Adipose tissue (tissue), 3 donors: Measurements from ENCODE around the gene RASA3. TPM values are rescaled to one million over a fixed set of nuclear protein-coding genes. Genes with fewer than 3 reads are reported as not detected.
"Not testable (repeated sequence)": the region's sequence is repeated elsewhere in the genome, so short reads cannot be mapped to it uniquely, and the experiment has no call there.

Source experiments
- H3K27ac ChIP-seq: one replicate; pipeline ENCODE4 v1.5.1; 2013; ENCODE audit warnings: low read depth, low read length
- WGBS, 3 donors: extraction: QIAGEN DNeasy Blood & Tissue Kit; methylation state at CpG; one replicate each; pipeline ENCODE4 v1.1.7; 2013; 5-methylcytosine and 5-hydroxymethylcytosine counted together
- polyA plus RNA-seq, 3 donors: library from polyadenylated mRNA; stranded (reverse); fragments of 200-250 nt; gene quantifications; one replicate each; pipeline ENCODE4 v1.2.3, GENCODE V29; 2013
- donor health status: healthy with polysubstance abuse.
- donor health status: Bipolar disorder and iron deficiency.
- donor health status: healthy.

RASA3 gene
- polyA plus RNA-seq, 3 donors = 14.8 to 62.0 (median 20.9) TPM

DNA sequence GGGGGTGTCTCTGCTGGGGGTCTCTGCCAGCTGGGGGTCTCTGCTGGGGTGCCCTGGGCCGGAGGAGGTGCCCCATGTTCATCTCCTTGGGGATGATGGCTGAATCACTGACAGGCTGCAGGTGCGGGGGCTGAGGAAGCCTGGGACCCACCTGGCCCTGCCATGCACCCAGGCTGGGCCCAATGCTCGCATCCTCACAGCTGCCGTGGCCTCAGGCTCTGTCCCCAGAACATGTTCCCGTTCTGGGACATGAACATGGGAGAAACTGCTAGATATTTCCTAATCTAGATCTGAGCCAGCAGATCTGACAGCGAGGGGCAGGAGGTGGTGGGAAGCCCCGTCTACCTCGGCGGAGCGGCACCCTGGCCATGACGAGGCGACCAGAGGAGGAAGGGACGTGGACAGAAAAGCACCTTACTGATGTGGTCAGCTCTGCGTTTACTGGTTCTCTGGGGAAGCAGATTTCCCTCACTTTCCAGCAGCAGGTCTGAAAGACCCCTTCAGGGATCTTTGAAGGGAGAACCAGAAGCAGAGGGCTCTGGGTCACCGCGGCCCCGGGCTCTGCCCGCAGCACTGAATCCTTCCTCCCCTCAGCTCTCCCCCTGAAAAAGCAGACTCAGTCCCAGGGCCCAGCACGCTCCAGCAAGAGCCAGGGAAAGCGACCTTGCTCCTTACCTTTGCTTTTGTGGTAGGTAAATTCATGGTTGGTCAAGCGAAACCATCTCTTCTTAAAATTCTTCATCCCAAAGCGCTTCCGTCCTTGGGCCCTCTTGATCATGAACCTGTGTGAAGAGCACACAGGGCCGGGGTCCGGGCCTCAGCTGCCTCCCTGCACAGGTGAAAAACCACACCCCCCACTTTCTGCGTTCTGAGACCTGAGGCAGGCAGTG lies 132.0 kb downstream of the RASA3 start:
- WGBS, 3 donors = 94 to 97% (median 96%) methylated on average over 26 of the region's 26 CpGs

DNA sequence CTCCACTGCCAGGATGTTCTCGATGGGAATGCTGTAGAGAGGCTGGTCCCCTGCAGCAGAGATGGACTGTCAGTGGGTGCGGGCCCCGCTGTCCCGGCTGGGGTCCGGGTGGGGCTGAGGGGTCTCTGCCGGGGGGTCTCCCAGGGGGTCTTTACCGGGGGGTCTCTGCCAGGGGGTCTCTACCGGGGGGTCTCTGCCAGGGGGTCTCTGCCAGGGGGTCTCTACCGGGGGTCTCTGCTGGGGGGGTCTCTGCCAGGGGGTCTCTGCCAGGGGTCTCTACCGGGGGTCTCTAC lies 132.9 kb downstream of the RASA3 start:
- no peak overlapping the region for H3K27ac ChIP-seq
- 81 to 87% (median 81%) methylated on average over 9 to 10 of the region's 10 CpGs for WGBS, 3 donors

More for the DNA sequence above, 132.0 kb downstream of the RASA3 start:
- no peak overlapping the region for H3K27ac ChIP-seq

DNA sequence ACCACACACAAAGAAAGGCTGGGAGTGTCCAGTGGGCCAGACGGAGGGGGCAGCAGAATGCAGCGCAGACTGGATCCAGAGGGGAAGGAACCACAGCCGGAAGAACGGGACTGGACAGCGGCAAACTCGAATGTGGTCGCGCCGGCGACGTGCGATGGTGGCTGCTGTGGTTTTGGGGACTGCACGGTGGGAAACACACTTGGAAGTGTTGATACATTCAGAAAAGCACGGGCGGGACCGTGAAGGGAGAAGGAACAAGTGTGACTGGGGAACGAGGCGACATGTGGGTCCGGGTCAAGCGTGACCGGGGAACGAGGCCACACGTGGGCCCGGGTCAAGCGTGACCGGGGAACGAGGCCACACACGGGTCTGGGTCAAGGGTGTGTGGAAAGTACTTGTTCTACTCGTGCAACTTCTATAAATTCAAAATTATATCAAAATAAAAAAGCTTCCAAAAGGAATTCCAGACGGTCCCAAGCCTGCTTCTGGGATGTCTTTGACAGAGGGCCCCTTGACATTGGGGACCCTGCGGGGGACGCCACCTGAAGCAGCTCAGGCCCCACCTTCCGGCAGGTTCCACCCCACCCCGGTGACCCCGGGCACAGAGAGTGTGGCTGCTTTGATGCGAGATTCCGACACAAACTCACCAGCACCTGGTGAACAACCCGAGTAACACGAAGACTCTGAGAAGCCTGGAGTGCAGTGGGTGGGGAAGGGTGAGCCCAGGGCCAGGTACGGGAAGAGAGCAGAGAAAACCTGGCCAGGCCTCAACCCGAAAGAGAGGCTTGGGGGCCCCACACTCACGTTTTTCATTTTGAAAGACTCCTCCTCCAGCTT lies 133.4 kb downstream of the RASA3 start:
- WGBS, 3 donors = 83 to 88% (median 85%) methylated on average over 37 to 42 of the region's 42 CpGs
- H3K27ac ChIP-seq = no peak overlapping the region

DNA sequence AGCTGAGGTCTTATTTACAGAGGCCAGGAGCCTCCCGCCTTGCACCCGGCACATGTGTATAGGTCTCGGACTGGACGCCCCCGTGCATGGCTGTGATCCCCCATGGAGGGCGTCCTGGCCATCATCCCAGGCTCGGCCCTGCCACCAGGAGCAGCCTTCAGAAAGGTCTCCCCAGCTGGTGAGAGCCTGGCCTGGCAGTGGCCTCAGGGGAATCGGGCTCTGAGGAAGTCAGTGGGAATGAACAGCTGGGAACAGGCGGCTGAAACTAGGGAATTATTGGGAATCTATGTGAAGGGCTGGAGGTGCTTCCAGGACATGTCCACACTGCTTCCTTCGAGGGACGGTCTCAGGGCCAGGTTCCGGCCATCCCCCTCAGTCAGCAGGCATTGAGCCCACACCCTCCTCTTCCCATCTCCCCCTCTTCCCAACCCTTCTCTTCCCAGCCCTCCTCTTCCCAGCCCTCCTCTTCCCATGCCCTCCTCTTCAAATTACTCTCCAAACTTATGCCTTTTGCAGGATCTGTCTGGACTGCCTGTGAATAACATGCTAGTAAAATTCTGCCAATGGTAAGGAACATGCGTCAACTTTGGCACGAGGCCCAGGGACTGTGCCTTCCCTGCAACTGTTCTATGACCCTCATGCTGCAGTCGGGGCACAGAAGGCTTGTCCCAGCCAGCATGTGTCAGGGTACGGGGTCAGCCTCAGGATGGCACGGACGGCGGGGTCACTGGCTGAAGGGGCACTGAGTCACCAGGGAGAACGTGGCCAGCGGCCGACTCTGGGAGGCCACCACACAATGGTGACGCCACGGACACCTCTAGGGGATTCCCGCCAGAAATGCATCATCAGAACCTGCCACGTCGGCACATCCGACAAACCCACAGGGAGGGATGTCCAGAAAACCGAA lies 134.3 kb downstream of the RASA3 start:
- 58 to 71% (median 66%) methylated on average over 29 of the region's 29 CpGs for WGBS, 3 donors
- H3K27ac ChIP-seq = no peak overlapping the region

DNA sequence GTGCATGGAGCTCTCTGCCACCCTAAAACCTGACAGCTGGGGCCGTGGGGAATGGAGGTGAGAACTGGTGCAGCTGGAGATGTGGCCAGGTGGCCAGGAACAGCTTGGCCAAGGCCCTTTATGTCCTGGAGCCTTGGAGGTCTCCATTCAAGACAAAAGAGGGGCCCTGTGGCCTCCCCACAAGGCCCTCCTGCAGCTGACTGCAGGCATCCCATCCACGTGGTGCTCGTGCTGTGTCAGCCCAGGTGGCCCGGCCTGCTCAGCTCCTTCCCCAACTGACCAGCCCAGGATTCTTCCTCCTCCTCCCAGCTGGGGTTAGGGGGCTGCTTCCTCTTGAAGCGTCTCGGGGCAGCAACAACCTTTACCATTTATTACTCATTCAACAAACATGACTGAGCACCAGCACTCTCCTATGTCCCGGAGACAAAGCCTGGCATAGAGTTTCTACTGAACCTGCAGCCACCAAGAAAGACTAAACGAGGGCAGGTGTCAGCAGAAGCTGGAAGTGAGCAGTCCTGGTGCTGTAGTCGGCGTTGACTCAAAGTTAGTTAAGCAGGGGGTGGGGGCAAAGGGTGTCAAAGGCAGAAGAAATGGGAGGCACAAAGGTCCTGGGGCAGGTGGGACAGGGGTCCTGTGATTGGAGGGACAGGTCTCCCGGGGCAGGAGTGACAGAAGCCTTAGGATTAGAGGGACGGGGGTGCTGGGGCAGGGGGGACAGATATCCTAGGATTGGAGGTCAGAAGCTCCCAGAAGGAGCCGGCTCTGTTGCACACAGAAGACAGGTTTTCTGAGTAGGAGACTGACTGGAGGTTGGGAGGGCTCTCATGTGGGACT lies 135.3 kb downstream of the RASA3 start:
- 82 to 90% (median 86%) methylated on average over 13 of the region's 13 CpGs for WGBS, 3 donors
- H3K27ac ChIP-seq = no peak overlapping the region

DNA sequence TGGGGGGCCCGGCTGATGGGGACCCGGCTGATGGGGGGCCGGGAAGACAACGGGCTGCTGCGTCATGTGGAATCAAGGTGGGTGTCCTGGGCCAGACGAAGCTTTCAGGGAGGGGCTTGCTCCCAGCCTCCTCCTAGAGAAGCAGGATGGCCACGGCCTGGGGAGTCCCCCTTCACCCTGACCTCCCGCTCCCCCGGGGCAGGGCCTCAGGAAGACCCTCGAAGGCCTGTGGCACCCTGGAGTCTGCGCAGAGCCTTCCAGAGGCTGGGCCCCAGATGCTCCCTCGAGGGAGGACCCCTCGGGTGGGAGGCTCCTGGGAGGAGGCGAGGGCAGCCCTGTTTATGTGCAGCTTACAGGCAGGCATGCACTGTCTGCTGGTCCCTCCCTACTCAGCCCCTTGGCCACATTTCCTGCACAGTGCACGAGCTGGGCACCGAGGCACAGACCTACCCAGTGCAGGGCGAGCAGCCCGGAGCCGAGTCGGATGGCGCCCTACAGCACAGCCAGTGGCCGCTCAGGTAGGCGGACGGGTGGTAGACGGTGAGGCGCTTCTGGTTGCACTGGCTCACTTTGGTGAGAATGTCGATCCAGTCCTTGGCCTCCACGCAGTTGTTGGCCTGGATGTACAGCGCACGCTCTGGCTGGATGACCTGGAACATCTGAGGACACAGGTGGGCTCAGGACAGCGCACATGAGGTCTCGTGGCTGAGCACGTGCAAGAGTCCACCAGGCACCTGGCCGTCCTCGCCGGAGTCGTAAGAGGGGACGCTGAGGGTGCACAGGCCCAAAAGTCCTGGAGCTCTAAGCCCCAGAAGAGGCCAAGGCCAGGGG lies 136.1 kb downstream of the RASA3 start:
- H3K27ac ChIP-seq = no peak overlapping the region
- WGBS, 3 donors = 91 to 95% (median 92%) methylated on average over 32 to 38 of the region's 38 CpGs

DNA sequence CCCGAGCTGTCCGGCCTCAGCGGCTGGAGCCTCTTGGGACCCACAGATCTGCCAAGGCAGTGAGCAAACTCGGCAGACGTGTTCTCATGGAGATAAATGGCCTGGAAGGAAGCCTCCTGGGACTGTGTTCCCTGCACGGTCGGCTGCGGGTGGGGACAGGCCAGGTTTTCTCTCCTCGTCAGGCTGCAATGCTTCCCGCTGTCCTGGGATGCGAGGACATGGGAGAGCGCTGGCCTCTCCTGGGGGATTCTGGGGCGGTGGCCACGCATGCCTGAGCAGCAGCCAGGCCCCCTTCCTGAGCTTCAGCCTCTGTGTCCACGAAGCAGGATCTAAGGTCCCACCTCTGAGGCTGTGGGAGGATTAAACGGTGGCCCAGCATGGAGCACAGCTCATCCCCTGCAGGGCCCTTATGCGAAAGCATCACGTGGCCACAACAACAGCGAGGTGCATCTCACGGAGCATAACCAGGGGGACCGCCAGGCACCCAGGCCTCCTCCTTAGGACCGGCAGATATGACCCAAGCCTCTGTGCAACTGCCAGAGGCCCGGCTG lies 137.3 kb downstream of the RASA3 start:
- no peak overlapping the region for H3K27ac ChIP-seq
- WGBS, 3 donors = 75 to 87% (median 76%) methylated on average over 23 of the region's 23 CpGs

DNA sequence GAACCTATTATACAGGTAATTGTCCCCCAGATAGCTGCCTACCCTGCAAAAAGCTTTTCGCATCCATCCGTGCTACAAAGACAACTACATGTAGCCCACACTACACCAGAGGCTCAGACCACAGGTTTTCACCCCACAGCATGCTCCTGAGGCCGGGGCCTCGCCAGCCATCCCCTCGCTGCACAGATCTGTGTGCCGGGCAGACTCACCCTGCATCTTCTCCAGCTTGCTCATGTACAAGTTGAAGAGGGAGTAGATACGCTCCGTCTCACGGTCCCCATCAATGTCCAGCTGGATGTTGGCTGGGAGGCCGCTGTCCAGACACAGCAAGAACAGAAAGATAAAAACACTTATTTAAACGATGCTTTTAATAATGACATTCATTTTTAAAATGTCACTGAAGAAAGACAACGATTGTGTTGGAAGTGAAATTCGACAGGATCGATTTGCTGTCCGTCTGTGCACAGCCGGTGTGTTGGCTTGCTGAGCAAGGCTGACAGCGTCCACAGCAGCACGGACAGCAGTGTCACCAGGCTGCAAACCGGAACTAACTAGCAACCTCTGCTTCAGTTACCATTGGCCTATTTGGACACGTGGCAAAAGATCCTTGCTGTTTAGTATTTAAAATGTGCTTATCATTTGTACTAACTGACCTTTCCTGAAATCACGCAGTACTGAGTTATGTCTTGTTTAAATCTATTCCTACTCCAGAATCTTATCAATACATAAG lies 140.0 kb downstream of the RASA3 start:
- WGBS, 3 donors = 79 to 89% (median 89%) methylated on average over 21 of the region's 21 CpGs
- H3K27ac ChIP-seq = no peak overlapping the region

DNA sequence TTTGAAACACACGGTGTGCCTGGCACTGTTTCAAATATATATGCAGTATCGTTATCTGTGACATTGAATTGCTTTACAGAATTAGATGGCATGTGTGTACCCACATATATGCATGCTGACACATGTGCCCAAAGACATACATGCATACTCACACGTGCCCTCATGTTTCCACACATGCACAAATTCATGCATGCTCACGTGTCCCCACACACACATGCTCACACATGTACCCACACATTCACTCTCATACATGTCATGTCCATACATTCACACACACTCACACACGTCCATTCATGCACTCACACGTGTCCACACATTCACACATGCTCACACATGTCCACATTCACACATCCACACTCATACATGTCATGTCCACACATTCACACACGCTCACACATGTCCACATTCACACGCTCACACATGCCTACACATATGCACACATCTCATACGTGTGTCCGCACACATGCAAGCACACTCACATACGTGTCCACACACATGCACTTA lies 140.7 kb downstream of the RASA3 start:
- WGBS, 3 donors = 87 to 95% (median 90%) methylated on average over 11 of the region's 11 CpGs
- no peak overlapping the region for H3K27ac ChIP-seq

DNA sequence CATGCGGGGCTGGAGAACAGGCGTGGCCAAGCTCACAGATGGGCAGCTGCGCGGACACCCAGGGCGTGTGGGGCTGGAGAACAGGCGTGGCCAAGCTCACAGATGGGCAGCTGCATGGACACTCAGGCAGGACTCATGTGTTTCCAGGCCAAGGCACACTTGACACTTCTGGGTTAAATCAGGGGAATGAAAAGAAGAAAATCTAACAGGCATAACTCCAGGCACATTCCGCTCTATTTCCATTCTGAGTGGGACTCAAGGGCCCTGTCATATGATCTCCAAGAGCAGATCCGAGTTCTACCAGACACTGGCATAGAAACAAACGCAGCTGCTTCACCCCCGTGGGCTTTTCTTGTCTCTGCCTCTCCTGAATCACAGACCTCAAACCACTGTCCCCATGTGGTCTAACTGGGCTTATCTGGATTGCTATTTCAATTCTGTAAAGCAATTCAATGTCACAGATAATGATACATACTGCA lies 141.2 kb downstream of the RASA3 start:
- 64 to 87% (median 77%) methylated on average over 8 to 10 of the region's 10 CpGs for WGBS, 3 donors

DNA sequence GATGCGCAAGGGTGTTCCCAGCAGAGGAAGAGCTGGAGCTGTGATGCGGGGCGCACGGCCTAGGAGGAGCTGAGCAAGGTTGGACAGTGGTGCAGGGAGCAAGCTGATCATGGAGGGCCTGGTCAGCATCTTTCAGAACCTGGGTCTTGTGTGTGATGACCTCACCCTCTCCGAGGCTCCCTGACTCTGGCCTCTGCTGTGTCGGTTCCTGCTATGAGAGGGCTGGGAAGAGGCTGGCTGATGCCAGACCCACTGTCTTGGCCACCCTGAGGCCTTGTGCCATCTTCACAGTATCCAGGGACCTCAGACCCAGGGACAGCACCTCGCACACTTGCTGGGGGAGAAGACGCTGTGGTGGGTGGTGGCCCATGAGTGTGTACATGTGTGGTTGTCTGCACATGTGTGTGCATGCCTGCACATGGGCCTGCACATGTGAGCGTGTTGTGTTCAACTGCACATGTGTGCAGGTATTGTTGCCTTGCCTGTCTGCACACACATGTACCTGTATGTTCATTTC lies 142.0 kb downstream of the RASA3 start:
- H3K27ac ChIP-seq = no peak overlapping the region
- WGBS, 3 donors = 96 to 97% (median 96%) methylated on average over 9 of the region's 9 CpGs

More for the DNA sequence above, 141.2 kb downstream of the RASA3 start:
- H3K27ac ChIP-seq = no peak overlapping the region

DNA sequence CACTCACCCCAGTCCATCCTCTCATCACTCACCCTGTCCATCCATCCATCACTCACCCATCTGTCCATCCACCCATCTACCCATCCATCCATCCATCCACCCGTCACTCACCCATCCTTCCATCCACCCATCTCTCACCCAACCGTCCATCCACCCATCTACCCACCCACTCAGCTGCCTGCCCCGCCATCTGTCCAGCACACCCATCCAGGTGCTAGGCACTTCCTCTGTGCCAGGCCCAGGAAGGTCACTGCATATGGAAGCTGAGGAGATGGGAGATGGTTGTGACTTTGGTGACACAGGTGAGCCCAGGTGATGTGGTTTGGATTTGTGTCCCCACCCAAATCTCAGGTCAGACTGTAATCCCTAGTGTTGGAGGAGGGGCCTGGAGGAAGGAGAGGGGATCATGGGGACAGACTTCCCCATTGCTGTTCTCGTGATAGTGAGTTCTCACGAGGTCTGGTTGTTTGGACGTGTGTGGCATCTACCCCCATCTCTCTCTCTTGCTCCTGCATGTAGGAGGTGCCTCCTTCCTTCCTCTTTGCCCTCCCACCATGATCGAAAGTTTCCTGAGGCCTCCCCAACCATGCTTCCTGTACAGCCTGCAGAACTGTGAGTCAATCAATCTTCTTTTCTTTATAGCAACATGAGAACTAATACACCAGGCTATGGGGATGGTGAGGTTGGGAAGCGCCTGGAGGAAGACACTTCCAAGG lies 142.7 kb downstream of the RASA3 start:
- H3K27ac ChIP-seq = no peak overlapping the region
- 80 to 93% (median 90%) methylated on average over 8 of the region's 8 CpGs for WGBS, 3 donors

DNA sequence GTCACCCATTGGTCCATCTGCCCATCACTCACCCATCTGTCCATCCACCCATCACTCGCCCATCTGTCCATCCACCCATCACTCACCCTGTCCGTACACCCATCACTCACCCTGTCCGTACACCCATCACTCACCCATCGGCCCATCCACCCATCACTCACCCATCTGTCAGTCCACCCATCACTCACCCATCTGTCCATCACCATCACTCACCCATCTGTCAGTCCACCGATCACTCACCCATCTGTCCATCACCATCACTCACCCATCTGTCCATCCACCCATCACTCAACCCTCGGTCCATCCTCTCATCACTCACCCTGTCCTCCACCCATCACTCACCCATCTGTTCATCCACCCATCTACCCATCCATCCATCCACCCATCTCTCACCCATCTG lies 143.6 kb downstream of the RASA3 start:
- WGBS, 3 donors = 96 to 97% (median 97%) methylated on average over 6 of the region's 6 CpGs
- H3K27ac ChIP-seq = not testable (repeated sequence)

DNA sequence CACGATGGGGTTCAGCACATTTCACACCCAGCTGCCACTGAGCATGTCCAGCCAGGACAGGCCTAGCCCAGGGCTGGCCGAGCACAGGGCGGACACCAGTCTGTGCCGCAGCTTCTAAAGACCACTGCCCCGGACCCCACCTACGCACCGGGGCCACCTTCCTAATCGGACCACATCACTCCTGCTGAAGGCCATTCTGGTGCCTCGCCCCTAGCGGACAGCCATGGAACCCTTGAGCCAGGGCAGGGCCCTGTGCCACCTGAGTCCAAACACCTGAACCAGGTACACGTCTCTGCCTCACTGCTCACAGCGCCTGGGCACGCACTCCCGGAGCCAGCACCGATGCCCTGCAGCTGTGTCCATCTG lies 150.1 kb downstream of the RASA3 start:
- no peak overlapping the region for H3K27ac ChIP-seq
- WGBS, 3 donors = 92 to 97% (median 96%) methylated on average over 15 of the region's 15 CpGs
